IMR-90 (cell line): ENCODE measurements around the gene LRG1. TPM values are rescaled to one million over a fixed set of nuclear protein-coding genes. Genes with fewer than 3 reads are reported as not detected.
"Not testable (repeated sequence)": the region's sequence is repeated elsewhere in the genome, so short reads cannot be mapped to it uniquely, and the experiment has no call there.

Experiments
- ATAC-seq: fragments of 200-7000 bp; cut with Tn5 transposase; 2 replicates; pipeline ENCODE4 v1.9.1; 2020; ENCODE audit warnings: low read depth, mild to moderate bottlenecking, moderate library complexity
- BruUV-seq: library from RNA; stranded (reverse); fragments of 400-500 nt; replicated peaks from 2 replicates; lab custom pipeline; 2021; lab: Mats Ljungman, UMichigan
- CTCF ChIA-PET: fragments of 300-600 bp; formaldehyde crosslinking; extraction: SDS; loops from one replicate; lab custom pipeline; 2021; ENCODE audit warnings: antibody characterized with exemption; lab: Yijun Ruan, JAX
- POLR2A ChIA-PET: fragments of 300-600 bp; sonication (Branson Sonifier 250); formaldehyde crosslinking; loops from one replicate; lab custom pipeline; 2022; ENCODE audit warnings: antibody characterized with exemption; ENCODE audit not compliant: unreplicated experiment; lab: Charles Lee
- DNase-seq: peaks from one replicate; pipeline ENCODE4 v3.0.0; 2013
- H2AFZ ChIP-seq: replicated peaks from 2 replicates; pipeline ENCODE3; 2013; ENCODE audit warnings: low read length, mild to moderate bottlenecking; ENCODE audit not compliant: poor library complexity
- H2AK5ac ChIP-seq: 2 replicates; pipeline ENCODE4 v1.6.1; 2013; ENCODE audit warnings: low read depth, low read length, inconsistent platforms
- H2AK9ac ChIP-seq: replicated peaks from 2 replicates; pipeline ENCODE3; 2013; ENCODE audit warnings: mild to moderate bottlenecking, low read depth, low read length, moderate library complexity; ENCODE audit not compliant: poor library complexity
- H2BK120ac ChIP-seq: 2 replicates; pipeline ENCODE4 v1.6.1; 2013; ENCODE audit warnings: low read depth, low read length, inconsistent platforms
- H2BK15ac ChIP-seq: 3 replicates; pipeline ENCODE4 v1.6.1; 2013; ENCODE audit warnings: low read depth, low read length, inconsistent platforms
- H2BK20ac ChIP-seq: 2 replicates; pipeline ENCODE4 v1.6.1; 2013; ENCODE audit warnings: low read depth, mild to moderate bottlenecking, inconsistent platforms, low read length, moderate library complexity
- H2BK5ac ChIP-seq: 2 replicates; pipeline ENCODE4 v1.6.1; 2013; ENCODE audit warnings: mild to moderate bottlenecking, low read depth, low read length, inconsistent platforms; ENCODE audit not compliant: poor library complexity, severe bottlenecking
- H3K14ac ChIP-seq: replicated peaks from 2 replicates; pipeline ENCODE4 v1.6.1; 2013; ENCODE audit warnings: low read depth, low read length, inconsistent platforms
- H3K18ac ChIP-seq: 2 replicates; pipeline ENCODE4 v1.6.1; 2013; ENCODE audit warnings: low read depth, low read length, control low read depth
- H3K23ac ChIP-seq: 2 replicates; pipeline ENCODE4 v1.6.1; 2013; ENCODE audit warnings: low read depth, low read length, inconsistent platforms
- H3K27ac ChIP-seq: 2 replicates; pipeline ENCODE4 v1.5.1; 2013; ENCODE audit warnings: mild to moderate bottlenecking, control low read depth, low read length; ENCODE audit not compliant: insufficient read depth
- H3K27me3 ChIP-seq: 2 replicates; pipeline ENCODE4 v1.6.1; 2013; ENCODE audit warnings: low read length; ENCODE audit not compliant: control insufficient read depth, insufficient read depth
- H3K36me3 ChIP-seq: 2 replicates; pipeline ENCODE4 v1.6.1; 2013; ENCODE audit warnings: low read length, mixed read lengths; ENCODE audit not compliant: control insufficient read depth, insufficient read depth
- H3K4ac ChIP-seq: 2 replicates; pipeline ENCODE4 v1.6.1; 2013; ENCODE audit warnings: low read depth, low read length, inconsistent platforms
- H3K4me1 ChIP-seq: 2 replicates; pipeline ENCODE4 v1.6.1; 2013; ENCODE audit warnings: low read length, mixed read lengths; ENCODE audit not compliant: control insufficient read depth, insufficient read depth
- H3K4me2 ChIP-seq: 2 replicates; pipeline ENCODE4 v1.6.1; 2013; ENCODE audit warnings: low read depth, mild to moderate bottlenecking, control low read depth, low read length, moderate library complexity
- H3K4me3 ChIP-seq: 2 replicates; pipeline ENCODE4 v1.5.1; 2013; ENCODE audit warnings: low read depth, mild to moderate bottlenecking, control low read depth, low read length, moderate library complexity; ENCODE audit not compliant: insufficient read depth
- H3K56ac ChIP-seq: 2 replicates; pipeline ENCODE4 v1.6.1; 2013; ENCODE audit warnings: low read length, inconsistent platforms; ENCODE audit not compliant: insufficient read depth; ENCODE audit errors: extremely low read depth
- H3K79me1 ChIP-seq, 2 experiments: 2 replicates each; pipeline ENCODE4 v1.6.1; 2013; ENCODE audit warnings: low read length in 2 of 2, inconsistent platforms in 1 of 2, low read depth in 1 of 2
- H3K9ac ChIP-seq: 2 replicates; pipeline ENCODE4 v1.6.1; 2013; ENCODE audit warnings: low read depth, low read length, control low read depth
- H3K9me1 ChIP-seq: 2 replicates; pipeline ENCODE4 v1.6.1; 2013; ENCODE audit warnings: low read length, inconsistent platforms; ENCODE audit not compliant: insufficient read depth
- H3K9me3 ChIP-seq: 2 replicates; pipeline ENCODE4 v1.6.1; 2013; ENCODE audit warnings: low read length; ENCODE audit not compliant: control insufficient read depth, insufficient read depth
- H4K20me1 ChIP-seq: 2 replicates; pipeline ENCODE4 v1.6.1; 2013; ENCODE audit warnings: low read length, inconsistent platforms; ENCODE audit not compliant: insufficient read depth
- H4K5ac ChIP-seq: 2 replicates; pipeline ENCODE4 v1.6.1; 2013; ENCODE audit warnings: mild to moderate bottlenecking, low read depth, low read length, control low read depth
- H4K8ac ChIP-seq, 2 experiments: 2 replicates each; pipeline ENCODE4 v1.6.1; 2013; ENCODE audit warnings: low read depth in 2 of 2, low read length in 2 of 2, control low read depth in 1 of 2, inconsistent platforms in 1 of 2
- H4K91ac ChIP-seq: 2 replicates; pipeline ENCODE4 v1.6.1; 2013; ENCODE audit warnings: low read depth, low read length, inconsistent platforms; ENCODE audit not compliant: insufficient read depth
- CEBPB ChIP-seq: IDR thresholded peaks from 2 replicates; pipeline ENCODE4 v1.6.1; 2012; ENCODE audit warnings: low read depth, low read length, improper control_type of control experiment
- CHD1 ChIP-seq: IDR thresholded peaks from 2 replicates; pipeline ENCODE4 v1.6.1; 2012; ENCODE audit warnings: low read depth, low read length, improper control_type of control experiment
- FOS ChIP-seq: fragments of 150-350 bp; IDR thresholded peaks from 2 replicates; pipeline ENCODE4 v1.6.1; 2016; ENCODE audit warnings: low read depth, low read length
- MAZ ChIP-seq: IDR thresholded peaks from 2 replicates; pipeline ENCODE4 v1.6.1; 2012; ENCODE audit warnings: low read depth, mild to moderate bottlenecking, low read length, improper control_type of control experiment, moderate library complexity, borderline replicate concordance
- MXI1 ChIP-seq: IDR thresholded peaks from 2 replicates; pipeline ENCODE4 v1.6.1; 2012; ENCODE audit warnings: low read depth, mild to moderate bottlenecking, low read length, moderate library complexity, borderline replicate concordance
- RAD21 ChIP-seq: IDR thresholded peaks from 2 replicates; pipeline ENCODE4 v1.6.1; 2012; ENCODE audit warnings: low read length, improper control_type of control experiment
- RCOR1 ChIP-seq: IDR thresholded peaks from 2 replicates; pipeline ENCODE4 v1.6.1; 2012; ENCODE audit warnings: mild to moderate bottlenecking, low read length, improper control_type of control experiment; ENCODE audit not compliant: insufficient replicate concordance
- RFX5 ChIP-seq: IDR thresholded peaks from 2 replicates; pipeline ENCODE4 v1.8.0; 2012; ENCODE audit warnings: low read depth, mild to moderate bottlenecking, low read length, moderate library complexity
- USF2 ChIP-seq: fragments of 150-350 bp; IDR thresholded peaks from 2 replicates; pipeline ENCODE4 v1.6.1; 2017; ENCODE audit warnings: mild to moderate bottlenecking, antibody characterized with exemption, low read length, low read depth
- WGBS, 2 experiments: methylation state at CpG; one replicate each; pipeline versions ENCODE4 v1.1.5 to v1.1.7; 2013; ENCODE audit warnings: missing lambda C conversion rate in 2 of 2; ENCODE audit not compliant: insufficient read length in 1 of 2; ENCODE audit errors: extremely low coverage in 2 of 2; 5-methylcytosine and 5-hydroxymethylcytosine counted together
- dilution Hi-C: fragments of 300-500 bp; cut with HindIII; formaldehyde crosslinking; loops from one replicate; pipeline ENCODE4 v1.14.3; 2018; ENCODE audit warnings: low sequenced_read_pairs; ENCODE audit not compliant: unreplicated experiment
- in situ Hi-C: fragments of 300-500 bp; cut with MboI; formaldehyde crosslinking; loops from 3 replicates; pipeline ENCODE4 v1.14.3; 2019; ENCODE audit warnings: low sequenced_read_pairs, inconsistent platforms, mixed read lengths
- intact Hi-C: fragments of 100-400 bp; cut with micrococcal nuclease; formaldehyde crosslinking; loops from 2 replicates; pipeline ENCODE4 v1.10.0; 2022
- polyA plus RNA-seq, 3 experiments: library from polyadenylated mRNA; depleted of rRNA; stranded (reverse); fragments of >200 nt; gene quantifications; 2 replicates each; pipeline ENCODE4 v1.2.3, GENCODE V29; 2012; ENCODE audit warnings: low replicate concordance in 1 of 3
- total RNA-seq: library from RNA; depleted of rRNA; stranded (reverse); fragments of >200 nt; gene quantifications from 2 replicates; pipeline ENCODE4 v1.2.3, GENCODE V29; 2012

LRG1 gene
- total and polyA plus RNA-seq, 2 of the 4 experiments (the other 2 are of a cell fraction), result not detected

- in situ Hi-C loops, result no loop called here
- no peak for ATAC-seq
Observed at GRCh38 chr19:4542896-4543841, 3.3 kb upstream of the LRG1 start.

GRCh38 chr19:4541806-4542145 is 1.9 kb upstream of the LRG1 start:
- H3K27me3 ChIP-seq, result peaks cover 20% of the 10 kb centered on the region; the same call in 1 of the 2 replicates
- H3K9ac ChIP-seq, in situ Hi-C loops, H3K18ac ChIP-seq, H4K8ac ChIP-seq, BruUV-seq, dilution Hi-C loops, H3K23ac ChIP-seq, H3K9me3 ChIP-seq, H2BK5ac ChIP-seq, H2BK20ac ChIP-seq, H3K14ac ChIP-seq, H3K4me1 ChIP-seq, H3K36me3 ChIP-seq, H2AFZ ChIP-seq, H3K4ac ChIP-seq, intact Hi-C loops, H3K4me3 ChIP-seq, H4K5ac ChIP-seq, H2AK5ac ChIP-seq, H3K56ac ChIP-seq, H2BK15ac ChIP-seq, H4K91ac ChIP-seq, H3K4me2 ChIP-seq, ATAC-seq, CTCF ChIA-PET, H2BK120ac ChIP-seq, H4K20me1 ChIP-seq, H3K79me1 ChIP-seq, H3K27ac ChIP-seq, H2AK9ac ChIP-seq, POLR2A ChIA-PET, H3K9me1 ChIP-seq, DNase-seq: not testable (repeated sequence)
- 93% methylated on average over 4 of the region's 12 CpGs; no CpG with 5 or more reads in 1 of the 2 experiments for WGBS, 2 experiments

More at GRCh38 chr19:4542896-4543841, 3.3 kb upstream of the LRG1 start:
- no peak overlapping the region for H3K4ac ChIP-seq
- no peak overlapping the region for H4K5ac ChIP-seq
- H3K4me1 ChIP-seq, result no peaks in the 10 kb centered on the region
- no peaks in the 10 kb centered on the region for H3K9me1 ChIP-seq
- peak overlapping the region; percentile 16 for H2AK9ac ChIP-seq
- H4K91ac ChIP-seq, result no peak overlapping the region
- no peaks in the 10 kb centered on the region for H4K20me1 ChIP-seq
- ChIA-PET POLR2A (no interaction called here), CTCF (no interaction called here)
- no peak overlapping the region for H2BK20ac ChIP-seq
- no peak for TF ChIP-seq CEBPB
- no peak for TF ChIP-seq FOS
- no peak for TF ChIP-seq RAD21
- TF ChIP-seq USF2, result no peak
- no peak for TF ChIP-seq CHD1
- no peak for TF ChIP-seq RCOR1
- no peak for TF ChIP-seq MAZ
- TF ChIP-seq RFX5, result no peak
- no peak for TF ChIP-seq MXI1
- no peak for DNase-seq
- H3K14ac ChIP-seq, result no peak overlapping the region
- H3K79me1 ChIP-seq, result no peaks in the 10 kb centered on the region
- intact Hi-C loops, result no loop called here
- BruUV-seq, result no TSS peak
- dilution Hi-C loops, result no loop called here
- H2BK5ac ChIP-seq, result no peak overlapping the region
- H2BK120ac ChIP-seq, result no peak overlapping the region
- no peak overlapping the region for H3K56ac ChIP-seq
- H2BK15ac ChIP-seq, result no peak overlapping the region
- peaks cover 6% of the 10 kb centered on the region for H3K9me3 ChIP-seq
- no peak overlapping the region for H3K18ac ChIP-seq
- H4K8ac ChIP-seq, result no peak overlapping the region
- no peaks in the 10 kb centered on the region for H3K36me3 ChIP-seq
- H3K23ac ChIP-seq, result no peak overlapping the region
- no peak overlapping the region for H3K4me3 ChIP-seq
- H2AFZ ChIP-seq, result peak overlapping the region; percentile 43
- no peak overlapping the region for H3K9ac ChIP-seq
- no peak overlapping the region for H3K27ac ChIP-seq
- no peak overlapping the region for H3K4me2 ChIP-seq
- 81% methylated on average over 29 of the region's 77 CpGs; no CpG with 5 or more reads in 1 of the 2 experiments for WGBS, 2 experiments
- no peak overlapping the region for H2AK5ac ChIP-seq
- H3K27me3 ChIP-seq, result peaks cover 14% of the 10 kb centered on the region; the same call in 1 of the 2 replicates
